GM12878 (cell line): ENCODE results near the gene ETV1. TPM values are rescaled to one million over a fixed set of nuclear protein-coding genes. Genes with fewer than 3 reads are reported as not detected.

Experiments used
- ATAC-seq: fragments of 200-7000 bp; cut with Tn5 transposase; 3 replicates; pipeline ENCODE4 v1.9.1; 2020; ENCODE audit warnings: mild to moderate bottlenecking, moderate library complexity
- BruUV-seq: library from RNA; stranded (reverse); fragments of 400-500 nt; replicated peaks from 2 replicates; lab custom pipeline; 2021; lab: Mats Ljungman, UMichigan
- CTCF ChIA-PET: fragments of 300-600 bp; sonication (Branson Sonifier 250); formaldehyde crosslinking; extraction: SDS; loops from one replicate; lab custom pipeline; 2021; ENCODE audit warnings: inconsistent platforms; lab: Yijun Ruan, JAX
- POLR2A ChIA-PET: fragments of 350-600 bp; formaldehyde crosslinking; extraction: SDS; loops from one replicate; lab custom pipeline; 2021; ENCODE audit warnings: inconsistent platforms; lab: Charles Lee
- RAD21 ChIA-PET: fragments of 300-600 bp; sonication (Branson Sonifier 250); formaldehyde crosslinking; loops from one replicate; lab custom pipeline; 2023; ENCODE audit warnings: antibody characterized with exemption; ENCODE audit not compliant: unreplicated experiment; lab: Charles Lee
- SMC1A ChIA-PET: fragments of 300-600 bp; sonication (Branson Sonifier 250); formaldehyde crosslinking; loops from one replicate; lab custom pipeline; 2023; ENCODE audit not compliant: unreplicated experiment, uncharacterized antibody; lab: Charles Lee
- DNase-seq: peaks from one replicate; pipeline ENCODE4 v3.0.0-alpha.2; 2011; ENCODE audit warnings: low read depth, low spot score
- FAIRE-seq: peaks from 3 replicates; lab custom pipeline; 2011; peaks lifted over from hg19 to GRCh38; lab: Jason Lieb, UNC
- H2AFZ ChIP-seq: 2 replicates; pipeline ENCODE4 v1.6.0; 2011; ENCODE audit warnings: low read depth, low read length, control low read depth; ENCODE audit not compliant: control insufficient read depth
- H3K27ac ChIP-seq: 2 replicates; pipeline ENCODE4 v1.5.1; 2011; ENCODE audit warnings: control low read depth; ENCODE audit not compliant: control insufficient read depth, insufficient read depth
- H3K27me3 ChIP-seq, 2 experiments: replicated peaks in 1 of 2; 2 replicates each; pipeline versions ENCODE4 v1.6.0 to v1.6.1; 2011; ENCODE audit warnings: low read length in 1 of 2; ENCODE audit not compliant: control insufficient read depth in 2 of 2, insufficient read depth in 2 of 2
- H3K36me3 ChIP-seq, 2 experiments: 2 replicates each; pipeline ENCODE4 v1.5.1; 2011; ENCODE audit warnings: low read length in 1 of 2; ENCODE audit not compliant: control insufficient read depth in 2 of 2, insufficient read depth in 2 of 2
- H3K4me1 ChIP-seq: 2 replicates; pipeline ENCODE4 v1.6.1; 2011; ENCODE audit warnings: mild to moderate bottlenecking, low read length, moderate library complexity, mixed read lengths; ENCODE audit not compliant: control insufficient read depth, insufficient read depth
- H3K4me2 ChIP-seq: 2 replicates; pipeline ENCODE4 v1.6.0; 2011; ENCODE audit warnings: control low read depth; ENCODE audit not compliant: control insufficient read depth, insufficient read depth
- H3K4me3 ChIP-seq: fragments of 200-600 bp; sonication (generic); 2 replicates; pipeline ENCODE4 v1.5.1; 2016
- H3K79me2 ChIP-seq: 2 replicates; pipeline ENCODE4 v1.6.0; 2011; ENCODE audit warnings: low read length; ENCODE audit not compliant: control insufficient read depth, insufficient read depth
- H3K9ac ChIP-seq: 2 replicates; pipeline ENCODE4 v1.8.0; 2011; ENCODE audit warnings: low read length, control low read depth, mixed read lengths; ENCODE audit not compliant: control insufficient read depth, insufficient read depth
- H3K9me3 ChIP-seq: replicated peaks from 3 replicates; pipeline ENCODE4 v1.5.1; 2011; ENCODE audit warnings: mild to moderate bottlenecking, low read length; ENCODE audit not compliant: control insufficient read depth, insufficient read depth
- H4K20me1 ChIP-seq: 2 replicates; pipeline ENCODE4 v1.6.0; 2011; ENCODE audit not compliant: control insufficient read depth, insufficient read depth
- ATF7 ChIP-seq: fragments of 450-650 bp; IDR thresholded peaks from 2 replicates; pipeline ENCODE4 v1.6.1; 2016; ENCODE audit warnings: low read depth, mild to moderate bottlenecking
- CHD1 ChIP-seq: IDR thresholded peaks from 2 replicates; pipeline ENCODE4 v1.6.1; 2012; ENCODE audit warnings: low read depth, low read length, improper control_type of control experiment
- CREM ChIP-seq: IDR thresholded peaks from 2 replicates; pipeline ENCODE4 v1.6.1; 2014; ENCODE audit warnings: antibody characterized with exemption, low read depth
- MEF2A ChIP-seq: IDR thresholded peaks from 2 replicates; pipeline ENCODE4 v1.6.1; 2011; ENCODE audit warnings: low read depth, mild to moderate bottlenecking, low read length, moderate library complexity; ENCODE audit not compliant: insufficient read depth
- POLR2A ChIP-seq: IDR thresholded peaks from 2 replicates; pipeline ENCODE4 v1.6.1; 2011; ENCODE audit warnings: low read depth, mild to moderate bottlenecking, low read length
- POU2F2 ChIP-seq: IDR thresholded peaks from 3 replicates; pipeline ENCODE4 v1.6.1; 2011; ENCODE audit warnings: low read depth, mild to moderate bottlenecking, low read length, borderline replicate concordance
- SIN3A ChIP-seq: IDR thresholded peaks from 2 replicates; pipeline ENCODE4 v1.6.1; 2012; ENCODE audit warnings: low read depth, low read length, improper control_type of control experiment
- SMC3 ChIP-seq: IDR thresholded peaks from 2 replicates; pipeline ENCODE4 v1.6.1; 2011; ENCODE audit warnings: low read length, improper control_type of control experiment, borderline replicate concordance
- USF2 ChIP-seq: IDR thresholded peaks from 2 replicates; pipeline ENCODE4 v1.6.1; 2011; ENCODE audit warnings: low read depth, low read length, improper control_type of control experiment, borderline replicate concordance
- WGBS: methylation state at CpG from one replicate; pipeline ENCODE4 v1.1.6; 2016; ENCODE audit warnings: low lambda C conversion rate; ENCODE audit not compliant: insufficient replicate concordance, insufficient coverage; ENCODE audit errors: missing lambda C conversion rate; 5-methylcytosine and 5-hydroxymethylcytosine counted together
- in situ Hi-C: fragments of 300-500 bp; cut with MboI; formaldehyde crosslinking; loops from 9 replicates; pipeline ENCODE4 v1.14.3; 2018; ENCODE audit warnings: mixed read lengths
- intact Hi-C: fragments of 100-400 bp; cut with micrococcal nuclease; formaldehyde crosslinking; loops from one replicate; pipeline ENCODE4 v1.14.2; 2022; ENCODE audit not compliant: unreplicated experiment
- polyA plus RNA-seq, 11 experiments: library from polyadenylated mRNA; depleted of rRNA in 4 of 11; unstranded in 6 of 11; stranded (reverse) in 5 of 11; fragments of >200 nt; fragmentation: Nextera tagmentation in 4 of 11; fragmentation: Illumina TruSeq in 1 of 11; extraction: Ambion mirVana in 4 of 11; extraction: Trizol in 1 of 11; gene quantifications; 1 replicate in 1 of 11; 2 replicates in 10 of 11; pipeline versions ENCODE4 v1.2.1 to v1.2.3, GENCODE V29; 2011 to 2016; ENCODE audit warnings: inconsistent platforms in 2 of 11, missing spikeins in 2 of 11, low read depth in 1 of 11
- total RNA-seq, 4 experiments: library from RNA; depleted of rRNA in 3 of 4; stranded (reverse); fragments of >200 nt in 3 of 4; fragmentation: Illumina TruSeq in 1 of 4; extraction: Trizol in 1 of 4; gene quantifications; 2 replicates each; pipeline versions ENCODE4 v1.2.1 to v1.2.3, GENCODE V29; 2013 to 2021
- TF ChIP-seq, protein P1 (sequence below): fragments of 150-350 bp; IDR thresholded peaks from 2 replicates; pipeline ENCODE4 v1.6.1; 2014; ENCODE audit warnings: mild to moderate bottlenecking, low read depth, low read length
- TF ChIP-seq, protein P2 (sequence below): IDR thresholded peaks from 2 replicates; pipeline ENCODE4 v1.6.1; 2011; ENCODE audit warnings: borderline replicate concordance, low read depth, mild to moderate bottlenecking, moderate library complexity, low read length; ENCODE audit not compliant: insufficient read depth, poor library complexity, severe bottlenecking

The ETV1 gene
- total and polyA plus RNA-seq, 10 of the 15 experiments (the other 5 are each of a cell fraction or from before 2014, with no cell fraction given): 0.03 to 9.3 (median 0.16) TPM; not detected in 4

- Histone ChIP-seq H3K4me1 (no peaks in the 10 kb centered on the region), H2AFZ (no peak overlapping the region), H4K20me1 (no peaks in the 10 kb centered on the region), H3K27ac (no peak overlapping the region), H3K79me2 (no peaks in the 10 kb centered on the region), H3K36me3 (no peaks in the 10 kb centered on the region), H3K27me3 (no peaks in the 10 kb centered on the region), H3K4me2 (no peak overlapping the region), H3K4me3 (no peak overlapping the region), H3K9me3 (no peaks in the 10 kb centered on the region), H3K9ac (no peak overlapping the region)
- CTCF ChIA-PET: no interaction called here
- 0% methylated on average over 2 of the region's 2 CpGs for WGBS
- BruUV-seq: no TSS peak
- POLR2A ChIA-PET: interaction anchor here (0.7 kb wide), 1 partner anchor 54 kb away, joined by 3 read pairs; no protein-coding TSS in a partner anchor
- SMC1A ChIA-PET: no interaction called here
- ATAC-seq (no peak), FAIRE-seq (no peak), DNase-seq (no peak)
- TF ChIP-seq USF2 (no peak), ATF7 (no peak)
- TF ChIP-seq, protein P1, sequence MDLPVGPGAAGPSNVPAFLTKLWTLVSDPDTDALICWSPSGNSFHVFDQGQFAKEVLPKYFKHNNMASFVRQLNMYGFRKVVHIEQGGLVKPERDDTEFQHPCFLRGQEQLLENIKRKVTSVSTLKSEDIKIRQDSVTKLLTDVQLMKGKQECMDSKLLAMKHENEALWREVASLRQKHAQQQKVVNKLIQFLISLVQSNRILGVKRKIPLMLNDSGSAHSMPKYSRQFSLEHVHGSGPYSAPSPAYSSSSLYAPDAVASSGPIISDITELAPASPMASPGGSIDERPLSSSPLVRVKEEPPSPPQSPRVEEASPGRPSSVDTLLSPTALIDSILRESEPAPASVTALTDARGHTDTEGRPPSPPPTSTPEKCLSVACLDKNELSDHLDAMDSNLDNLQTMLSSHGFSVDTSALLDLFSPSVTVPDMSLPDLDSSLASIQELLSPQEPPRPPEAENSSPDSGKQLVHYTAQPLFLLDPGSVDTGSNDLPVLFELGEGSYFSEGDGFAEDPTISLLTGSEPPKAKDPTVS: no peak
- in situ Hi-C loops: no loop called here
- intact Hi-C loops: loop anchor here (10.0 kb wide), 1 partner anchor 557 kb away; no protein-coding TSS in a partner anchor
- RAD21 ChIA-PET: no interaction called here
Observed at GRCh38 chr7:13897819-13898218, 91.6 kb downstream of the ETV1 start.

DNA sequence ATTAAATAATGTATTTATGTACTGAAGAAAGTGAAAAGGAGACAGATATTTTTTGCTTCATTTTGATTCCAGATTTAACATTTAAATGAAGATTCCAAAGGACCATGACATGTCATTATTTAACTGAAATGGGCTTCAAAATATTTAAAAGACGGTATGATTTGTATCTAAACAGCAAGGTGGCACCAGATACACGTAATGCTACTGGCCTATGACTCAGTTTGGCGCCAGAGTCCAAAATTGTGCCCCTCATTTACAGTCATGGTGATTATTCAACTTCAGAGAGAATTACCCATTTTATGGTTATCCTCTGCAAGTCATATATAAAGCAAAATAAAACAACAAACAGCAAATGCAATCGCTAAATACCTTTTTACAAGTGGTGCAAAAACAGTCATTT is 94.5 kb downstream of the ETV1 start:
- no TSS peak for BruUV-seq
- no peak overlapping the region for H2AFZ ChIP-seq
- FAIRE-seq (no peak), DNase-seq (no peak), ATAC-seq (no peak)
- TF ChIP-seq POU2F2 (no peak), SMC3 (no peak), CHD1 (no peak), POLR2A (no peak), CREM (no peak), SIN3A (no peak), MEF2A (no peak)
- TF ChIP-seq, protein P2, sequence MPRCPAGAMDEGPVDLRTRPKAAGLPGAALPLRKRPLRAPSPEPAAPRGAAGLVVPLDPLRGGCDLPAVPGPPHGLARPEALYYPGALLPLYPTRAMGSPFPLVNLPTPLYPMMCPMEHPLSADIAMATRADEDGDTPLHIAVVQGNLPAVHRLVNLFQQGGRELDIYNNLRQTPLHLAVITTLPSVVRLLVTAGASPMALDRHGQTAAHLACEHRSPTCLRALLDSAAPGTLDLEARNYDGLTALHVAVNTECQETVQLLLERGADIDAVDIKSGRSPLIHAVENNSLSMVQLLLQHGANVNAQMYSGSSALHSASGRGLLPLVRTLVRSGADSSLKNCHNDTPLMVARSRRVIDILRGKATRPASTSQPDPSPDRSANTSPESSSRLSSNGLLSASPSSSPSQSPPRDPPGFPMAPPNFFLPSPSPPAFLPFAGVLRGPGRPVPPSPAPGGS: no peak
- H3K9ac ChIP-seq: no peak overlapping the region
- H3K79me2 ChIP-seq: no peaks in the 10 kb centered on the region
- WGBS: 11% methylated on average over 4 of the region's 4 CpGs
- intact Hi-C loops: loop anchor here (10.0 kb wide), 1 partner anchor 560 kb away; no protein-coding TSS in a partner anchor
- in situ Hi-C loops: no loop called here
- H3K27me3 ChIP-seq: no peaks in the 10 kb centered on the region
- H3K27ac ChIP-seq: no peak overlapping the region
- ChIA-PET SMC1A (no interaction called here), POLR2A (no interaction called here), RAD21 (no interaction called here), CTCF (no interaction called here)
- H3K4me1 ChIP-seq: no peaks in the 10 kb centered on the region
- H3K4me3 ChIP-seq: no peak overlapping the region
- H3K36me3 ChIP-seq: no peaks in the 10 kb centered on the region
- no peak overlapping the region for H3K4me2 ChIP-seq
- no peaks in the 10 kb centered on the region for H3K9me3 ChIP-seq
- H4K20me1 ChIP-seq: no peaks in the 10 kb centered on the region
